Measurements from ENCODE around the gene TP53AIP1.

The TP53AIP1 gene, protein sequence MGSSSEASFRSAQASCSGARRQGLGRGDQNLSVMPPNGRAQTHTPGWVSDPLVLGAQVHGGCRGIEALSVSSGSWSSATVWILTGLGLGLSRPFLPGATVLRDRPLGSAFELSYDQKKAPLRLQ

DNA sequence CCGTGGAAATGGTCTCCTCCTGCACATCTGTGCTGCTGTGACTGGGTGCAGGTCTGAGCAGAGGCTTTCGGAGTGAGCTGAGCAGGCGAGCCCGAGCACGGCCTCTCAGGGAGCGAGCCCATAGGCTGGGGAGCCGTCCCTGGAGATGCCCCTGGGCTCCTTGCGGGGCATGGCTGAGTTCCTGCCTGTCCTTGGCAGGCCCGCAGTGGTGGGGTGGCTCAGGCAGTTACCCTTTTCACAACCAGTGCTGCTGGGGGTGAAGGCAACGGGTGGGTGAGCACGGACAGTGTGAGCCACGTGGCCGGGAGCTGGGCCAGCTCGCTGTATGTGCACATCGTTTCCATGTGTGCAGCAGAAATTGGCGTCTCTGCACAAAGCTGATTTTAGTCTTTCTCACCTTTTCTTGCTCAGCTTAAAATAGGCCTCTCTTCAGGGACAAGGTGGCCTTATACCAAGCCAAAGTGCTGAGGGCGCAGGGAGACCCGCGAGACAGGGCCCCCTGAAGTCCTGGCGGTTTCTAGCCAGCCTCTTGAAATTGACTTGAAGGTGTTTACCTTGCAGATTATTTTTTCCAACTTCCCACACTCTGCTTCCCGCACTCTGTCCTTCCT is at the start of gene TP53AIP1:
TP53AIP1 (minus strand) TSS at position 55 of the 611 bp plus-strand sequence. CDS start 5,053 bp downstream, outside the sequence.
- DNase-seq (ENCODE audit: low read depth in 2 of 2) = no peak

DNA sequence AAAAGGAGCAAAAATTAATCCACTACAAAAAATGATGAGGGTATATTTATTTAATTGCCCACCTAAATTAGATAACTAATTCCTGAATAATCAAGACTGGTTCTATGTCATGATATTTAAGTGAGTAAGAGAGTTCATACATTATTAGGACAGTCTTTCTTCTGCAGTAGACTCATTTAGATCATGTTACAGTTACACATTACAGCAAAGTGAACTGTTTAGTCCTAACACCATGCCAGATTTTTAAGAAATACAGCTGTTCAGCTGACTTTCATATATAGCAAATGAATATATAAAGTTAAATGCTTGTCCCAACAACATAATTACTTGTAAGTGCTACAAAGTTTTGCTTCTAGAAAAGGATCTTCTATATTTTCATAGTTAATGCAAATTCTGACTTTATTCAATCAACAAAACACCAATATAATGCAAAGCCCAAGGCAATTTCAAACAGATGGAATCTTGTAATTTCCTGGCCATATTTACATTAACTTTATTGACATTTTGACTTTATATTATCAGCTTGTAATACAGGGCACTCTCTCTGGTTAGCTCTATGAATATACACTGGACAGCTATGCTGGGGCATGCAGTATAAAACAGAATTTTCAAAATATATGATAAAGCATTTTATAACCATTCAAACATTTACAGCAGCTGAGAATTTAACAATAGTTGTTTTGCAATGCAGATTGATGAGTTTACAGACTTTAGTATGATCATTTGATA is 45.7 kb upstream of the TP53AIP1 start:
- DNase-seq (ENCODE audit: low read depth in 2 of 2) = no peak

DNA sequence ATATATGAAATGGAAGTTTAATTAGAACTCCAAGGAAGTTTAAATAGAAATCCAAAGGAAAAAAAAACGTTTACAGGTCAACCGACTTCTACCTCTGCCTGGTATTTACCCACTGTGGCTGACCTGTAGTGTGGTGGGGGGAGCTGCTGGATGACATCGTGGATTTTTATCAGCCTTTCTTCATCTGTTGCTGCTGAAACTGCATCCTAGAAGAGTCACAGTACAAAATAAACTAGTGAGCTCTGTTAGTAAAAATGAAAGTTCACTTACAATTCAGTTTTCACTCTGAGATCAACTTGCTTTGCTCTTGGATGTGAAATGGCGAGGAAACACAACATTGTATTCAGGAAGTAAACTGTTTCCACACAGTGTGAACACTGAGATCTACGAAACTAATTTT is 43.2 kb upstream of the TP53AIP1 start:
- DNase-seq (ENCODE audit: low read depth in 2 of 2) = no peak

DNA sequence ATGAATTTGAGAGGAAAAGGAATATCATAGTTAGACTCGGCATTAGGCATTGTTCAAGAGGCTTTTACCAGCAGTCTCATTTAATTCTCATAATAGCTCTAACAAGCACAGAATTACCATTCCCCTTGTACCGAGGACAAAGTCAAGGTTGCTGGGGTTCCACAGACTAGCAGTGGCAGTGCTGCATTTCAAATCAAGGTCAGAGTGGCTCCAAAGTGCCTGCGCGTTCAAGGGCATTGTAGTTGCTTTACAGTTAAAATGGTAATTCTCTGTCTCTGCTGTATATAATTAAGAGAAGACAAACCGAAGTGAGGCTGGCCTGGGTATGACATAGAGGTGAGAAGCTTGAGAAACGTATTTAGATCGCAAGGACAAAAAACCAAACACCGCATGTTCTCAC is 40.4 kb upstream of the TP53AIP1 start:
- DNase-seq (ENCODE audit: low read depth in 2 of 2) = no peak

DNA sequence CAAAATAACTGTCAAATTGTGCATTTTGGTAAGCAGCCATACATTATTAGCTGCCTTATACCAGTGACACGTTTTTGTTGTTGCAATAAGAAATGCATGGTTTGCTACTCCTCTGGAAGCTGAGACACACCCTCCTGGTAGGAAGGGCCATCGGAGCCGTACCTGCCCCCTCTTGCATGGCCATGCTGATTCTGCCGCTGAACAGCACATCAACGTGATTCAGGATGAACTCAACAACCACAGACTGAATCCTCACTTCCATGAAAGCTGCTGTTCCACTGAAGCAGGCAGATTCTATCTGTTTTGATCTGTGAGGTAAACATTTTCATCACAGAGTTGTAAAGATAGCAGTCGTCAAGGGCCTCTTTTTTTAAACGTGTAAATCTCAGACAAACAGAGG is 38.6 kb upstream of the TP53AIP1 start:
- DNase-seq (ENCODE audit: low read depth in 2 of 2) = no peak

DNA sequence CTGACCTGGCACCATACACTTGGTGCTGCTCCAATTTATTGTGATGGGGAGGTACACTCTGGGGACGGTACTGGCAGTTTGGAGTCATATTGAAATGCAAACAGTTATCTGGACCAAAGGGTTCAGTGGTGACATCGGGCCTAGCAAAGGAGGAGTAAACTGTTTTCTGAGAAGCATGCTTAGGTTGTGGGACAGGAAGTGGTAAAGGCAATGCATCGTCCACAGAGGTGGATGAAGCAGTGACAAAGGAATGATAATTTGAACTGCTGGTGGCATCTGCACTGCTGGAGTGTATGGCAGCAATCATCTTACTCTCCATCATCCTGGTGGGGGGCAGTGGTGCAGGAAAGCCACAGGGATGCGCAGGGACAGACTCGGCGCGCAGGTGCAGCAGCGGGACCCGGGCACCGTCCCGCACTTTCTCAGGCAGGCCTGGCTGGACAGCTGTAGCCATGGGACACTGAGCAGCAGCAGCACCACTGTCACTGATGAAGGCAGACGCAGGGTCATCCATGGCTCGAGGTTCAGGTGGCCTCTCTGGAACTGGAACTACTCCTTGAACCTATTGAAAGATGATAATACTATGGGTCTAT is 28.0 kb upstream of the TP53AIP1 start:
- DNase-seq (ENCODE audit: low read depth in 2 of 2) = no peak

DNA sequence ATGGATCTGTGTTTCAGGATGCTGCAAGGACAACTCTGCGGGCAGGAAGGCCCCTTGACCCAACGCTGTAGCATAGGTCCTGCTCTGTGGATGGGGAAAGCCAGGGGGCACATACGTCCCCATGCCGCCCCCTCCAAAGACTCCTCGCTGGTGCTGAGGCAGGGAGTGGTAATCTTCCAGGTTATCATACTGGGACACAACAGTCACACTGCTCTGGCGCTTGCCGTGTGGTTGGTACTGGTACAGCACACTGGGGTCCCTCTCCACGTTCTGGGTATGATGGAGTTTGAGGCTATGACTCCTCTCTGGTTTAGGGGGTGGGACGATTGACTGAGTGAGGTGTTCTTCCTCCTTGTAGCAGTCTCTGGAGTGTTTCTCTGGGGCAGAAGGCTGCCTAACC is 26.2 kb upstream of the TP53AIP1 start:
- no peak for DNase-seq (ENCODE audit: low read depth in 2 of 2)

DNA sequence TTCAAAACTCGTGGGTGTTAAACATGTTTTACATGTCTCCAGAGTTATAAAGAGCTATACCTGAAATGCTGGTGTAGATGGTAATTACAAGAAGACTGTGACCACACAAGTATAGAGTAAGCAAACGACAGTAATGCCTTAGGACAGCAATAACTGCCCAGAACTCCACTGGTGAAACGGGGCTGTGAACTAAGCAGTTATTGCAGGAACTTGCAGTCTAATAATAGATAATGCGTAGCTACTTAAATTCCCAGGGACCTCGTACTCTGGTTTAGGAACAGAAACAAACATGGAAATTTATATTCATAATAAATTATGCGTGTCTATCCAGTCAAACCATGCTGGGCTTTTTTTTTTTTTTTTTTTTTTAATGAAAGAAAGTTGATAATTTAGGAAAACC is 24.9 kb upstream of the TP53AIP1 start:
- DNase-seq (ENCODE audit: low read depth in 2 of 2) = no peak

DNA sequence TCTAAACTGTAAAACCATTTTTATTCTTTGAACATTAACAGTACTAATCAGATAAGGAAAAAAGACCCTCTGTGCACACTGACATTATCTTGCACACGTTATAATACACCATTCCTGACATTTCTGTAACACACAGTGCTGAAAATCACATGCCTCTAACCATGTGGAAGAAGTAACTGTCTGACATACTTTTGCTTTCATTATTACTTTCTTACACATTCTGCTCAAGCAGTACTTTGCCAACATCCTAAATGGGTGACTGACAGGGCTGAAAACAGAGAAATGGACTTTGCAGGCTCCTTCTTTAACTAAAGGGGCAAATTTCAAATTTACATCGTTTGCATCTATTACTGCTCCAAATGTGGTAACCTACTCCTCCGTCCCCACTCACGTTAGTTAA is 22.8 kb upstream of the TP53AIP1 start:
- no peak for DNase-seq (ENCODE audit: low read depth in 2 of 2)

DNA sequence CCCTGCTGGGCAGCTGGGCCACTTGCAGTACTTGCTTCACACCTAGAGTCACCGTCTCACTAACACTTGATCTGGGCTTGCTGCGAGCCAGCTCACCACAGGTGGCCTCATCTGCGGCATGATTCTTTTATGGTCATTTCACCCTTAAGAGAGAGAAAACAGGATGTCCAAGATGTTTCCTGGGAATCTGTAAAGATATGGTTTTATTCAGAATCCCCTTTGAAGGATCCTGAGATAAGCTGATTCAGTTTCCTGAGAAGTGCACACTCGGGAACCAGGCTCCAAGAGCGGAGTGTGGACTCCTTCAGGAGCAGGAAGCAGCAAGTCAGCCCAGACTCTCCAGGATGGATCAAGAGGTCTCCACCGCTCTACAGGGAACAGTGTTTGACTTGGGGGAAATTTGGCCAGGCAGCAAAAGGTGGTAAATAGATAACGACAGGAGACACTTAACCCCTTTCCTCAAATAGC is 21.8 kb upstream of the TP53AIP1 start:
- no peak for DNase-seq (ENCODE audit: low read depth in 2 of 2)

DNA sequence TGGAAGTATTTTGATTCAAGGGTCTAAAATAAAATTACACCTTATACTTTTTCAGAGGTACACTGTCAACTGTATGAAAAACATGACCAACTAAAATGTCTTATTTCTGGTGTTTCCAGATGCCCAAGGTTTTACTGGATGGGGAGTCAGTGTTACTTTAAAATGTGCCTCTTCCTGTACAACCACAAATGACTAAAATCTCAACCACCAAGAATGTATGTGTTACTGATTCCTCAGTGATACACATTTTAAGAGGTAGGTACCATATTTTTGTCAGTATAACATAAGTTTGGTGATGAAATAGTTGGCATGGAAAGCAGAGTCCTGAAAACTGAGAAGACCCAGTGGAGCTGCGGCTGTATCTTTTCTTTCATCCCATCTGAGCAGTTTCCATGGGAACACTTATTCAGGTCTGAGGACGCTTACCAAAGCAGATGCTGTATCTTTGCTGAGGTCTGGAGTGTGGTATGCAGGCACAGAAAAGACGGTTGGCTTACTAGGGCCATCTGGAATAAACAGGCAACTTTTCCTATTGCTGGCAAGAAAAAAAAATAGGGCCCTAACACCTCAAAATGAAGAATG is 21.2 kb upstream of the TP53AIP1 start:
- no peak for DNase-seq (ENCODE audit: low read depth in 2 of 2)

DNA sequence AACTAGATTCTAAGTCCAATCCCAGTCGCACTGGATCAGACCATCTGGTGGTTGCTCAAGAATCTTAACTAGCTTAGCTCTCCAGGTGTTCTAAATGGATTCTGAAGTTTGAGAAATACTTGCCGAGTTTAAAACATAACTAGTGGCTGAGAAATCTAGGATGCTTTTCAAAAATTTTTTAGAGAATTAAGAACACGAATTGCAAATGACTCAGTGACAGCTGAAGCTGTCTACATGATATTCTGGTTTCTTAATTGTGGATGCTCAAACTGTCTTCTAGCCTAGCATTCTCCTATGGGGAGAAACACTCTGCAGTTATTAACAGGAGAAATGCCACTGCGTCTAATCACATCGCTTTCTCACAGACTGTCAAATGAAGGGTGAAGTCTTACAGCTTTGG is 20.2 kb upstream of the TP53AIP1 start:
- no peak for DNase-seq (ENCODE audit: low read depth in 2 of 2)

DNA sequence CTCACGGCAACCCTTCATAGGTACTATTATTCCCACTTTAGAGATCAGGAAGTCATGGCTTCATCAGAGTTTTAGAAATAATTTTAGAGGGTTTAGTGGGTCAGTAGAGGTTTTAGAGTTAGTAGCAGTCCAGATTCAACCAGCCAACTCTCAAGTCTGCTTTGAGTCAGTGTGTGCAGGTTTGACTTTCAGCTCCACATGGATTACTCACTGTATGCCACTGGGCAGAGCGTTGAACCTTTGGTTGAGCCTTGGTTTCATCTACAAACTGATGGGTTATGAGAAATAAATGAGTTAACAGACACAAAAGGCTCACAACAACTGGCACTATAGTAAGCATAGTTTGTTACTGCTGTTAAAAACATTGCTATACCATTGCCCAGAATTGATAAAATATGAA is 19.0 kb upstream of the TP53AIP1 start:
- no peak for DNase-seq (ENCODE audit: low read depth in 2 of 2)

DNA sequence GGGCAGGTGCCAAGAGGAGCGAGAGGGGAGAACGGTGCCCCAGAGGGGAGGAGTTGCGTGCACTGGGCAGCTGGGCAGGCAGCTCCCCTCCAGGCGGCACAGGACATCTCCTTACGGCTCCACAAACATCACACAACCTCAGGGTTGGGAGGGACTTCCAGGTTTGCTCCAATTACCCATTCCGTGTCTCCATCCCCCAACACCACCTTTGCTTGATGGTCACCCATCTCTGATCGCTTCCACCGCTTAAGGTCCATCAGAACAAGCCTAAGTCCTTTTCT is 14.5 kb upstream of the TP53AIP1 start:
- no peak for DNase-seq (ENCODE audit: low read depth in 2 of 2)

DNA sequence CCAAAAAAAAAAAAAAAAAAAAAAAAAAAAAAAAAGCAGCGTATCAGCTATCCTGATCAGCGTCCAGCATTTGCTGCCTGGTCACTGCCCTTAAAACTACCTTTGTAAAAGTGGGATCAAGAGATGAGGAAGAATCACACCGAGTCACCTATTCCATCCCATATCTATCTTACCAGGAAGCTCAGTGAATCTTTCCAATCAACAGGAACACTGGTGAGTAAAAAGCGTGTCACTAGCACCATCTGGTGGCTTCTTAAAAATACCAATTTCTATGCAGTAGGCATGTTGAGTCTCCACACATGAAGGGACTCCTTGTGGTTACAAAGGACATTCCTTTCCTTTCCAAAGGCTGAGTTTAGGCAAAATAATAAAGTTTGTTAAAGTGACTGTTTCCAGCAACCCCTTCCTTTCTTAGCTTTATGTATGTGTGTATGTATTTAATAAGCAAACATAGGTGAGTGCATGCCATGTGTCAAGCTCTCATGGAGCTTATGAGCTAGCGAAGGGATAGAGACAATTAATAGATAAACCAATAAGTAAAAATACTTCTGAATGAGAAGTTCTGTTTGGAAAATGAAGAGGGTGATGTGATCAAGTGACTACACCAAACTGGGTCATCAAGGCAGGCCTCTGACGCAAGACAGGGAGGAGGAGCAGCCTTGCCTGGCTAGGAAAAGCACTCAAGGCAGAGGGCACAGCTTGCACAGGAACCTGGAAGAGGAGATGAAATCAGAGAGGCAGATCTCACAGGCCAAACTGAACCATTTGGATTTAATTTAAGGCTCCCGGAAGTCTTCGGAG is 13.9 kb upstream of the TP53AIP1 start:
- peak in 1 of 2 donors; percentile 11 for DNase-seq (ENCODE audit: low read depth in 2 of 2)

DNA sequence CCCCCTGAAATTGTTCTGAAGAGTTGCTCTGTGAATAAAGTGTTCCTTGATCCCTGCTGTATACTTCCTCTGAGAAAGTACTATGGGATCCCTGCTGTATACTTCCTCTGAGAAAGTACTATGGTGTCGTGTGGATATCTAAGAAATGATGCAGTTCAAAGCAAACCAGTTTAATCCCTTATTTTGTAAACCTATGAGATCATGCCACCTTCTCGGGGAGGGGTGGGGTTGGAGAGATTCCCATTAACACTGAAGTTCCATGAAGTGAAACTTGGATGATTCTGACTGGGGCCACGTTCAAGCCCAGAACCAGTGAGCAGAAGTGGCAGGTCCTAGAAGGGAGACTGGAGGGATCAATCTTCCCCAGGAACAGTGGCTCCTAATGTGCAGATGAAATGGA is 13.0 kb upstream of the TP53AIP1 start:
- DNase-seq (ENCODE audit: low read depth in 2 of 2) = no peak

DNA sequence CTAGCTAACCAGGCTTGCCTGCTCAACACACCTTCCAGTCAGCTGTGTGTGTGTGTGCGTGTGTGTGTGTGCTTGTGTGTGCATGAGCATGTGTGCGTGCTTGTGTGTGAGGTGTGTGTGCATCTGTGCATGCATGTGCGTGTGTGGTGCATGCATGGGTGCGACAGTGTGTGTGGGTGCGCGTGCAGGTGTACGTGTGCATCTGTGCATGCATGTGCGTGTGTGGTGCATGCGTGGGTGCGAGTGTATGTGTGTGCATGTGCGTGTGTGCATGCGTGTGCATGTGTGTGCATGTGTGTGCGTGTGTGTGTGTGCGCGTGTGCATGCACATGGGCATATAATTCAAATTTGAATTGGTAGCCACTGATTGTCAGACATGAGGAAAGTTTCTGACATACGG is 10.5 kb upstream of the TP53AIP1 start:
- no peak for DNase-seq (ENCODE audit: low read depth in 2 of 2)

DNA sequence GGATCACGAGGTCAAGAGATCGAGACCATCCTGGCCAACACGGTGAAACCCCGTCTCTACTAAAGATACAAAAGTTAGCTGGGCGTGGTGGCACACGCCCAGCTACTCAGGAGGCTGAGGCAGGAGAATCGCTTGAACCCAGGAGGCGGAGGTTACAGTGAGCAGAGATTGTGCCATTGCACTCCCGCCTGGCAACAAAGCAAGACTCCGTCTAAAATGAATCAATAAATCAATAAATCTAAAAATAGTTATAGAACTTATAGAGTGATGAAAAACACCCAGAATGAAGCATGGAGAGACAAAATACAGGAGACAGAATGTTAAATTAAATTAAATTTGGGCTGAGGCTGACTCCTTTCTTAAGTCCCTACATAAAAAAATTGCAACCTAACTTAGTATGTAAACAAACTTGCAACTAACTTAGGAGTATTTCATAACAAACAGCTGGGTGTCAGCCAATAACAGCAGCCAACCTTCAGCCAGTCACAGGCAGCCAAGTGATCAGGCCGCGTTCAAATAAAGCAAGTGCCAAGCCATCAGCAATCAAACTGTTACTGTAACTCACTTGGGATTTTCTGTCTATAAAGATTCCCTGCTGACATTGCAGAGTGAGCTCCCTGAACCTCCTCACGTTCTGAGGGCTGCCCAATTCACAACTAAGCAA is 7.3 kb upstream of the TP53AIP1 start:
- no peak for DNase-seq (ENCODE audit: low read depth in 2 of 2)

DNA sequence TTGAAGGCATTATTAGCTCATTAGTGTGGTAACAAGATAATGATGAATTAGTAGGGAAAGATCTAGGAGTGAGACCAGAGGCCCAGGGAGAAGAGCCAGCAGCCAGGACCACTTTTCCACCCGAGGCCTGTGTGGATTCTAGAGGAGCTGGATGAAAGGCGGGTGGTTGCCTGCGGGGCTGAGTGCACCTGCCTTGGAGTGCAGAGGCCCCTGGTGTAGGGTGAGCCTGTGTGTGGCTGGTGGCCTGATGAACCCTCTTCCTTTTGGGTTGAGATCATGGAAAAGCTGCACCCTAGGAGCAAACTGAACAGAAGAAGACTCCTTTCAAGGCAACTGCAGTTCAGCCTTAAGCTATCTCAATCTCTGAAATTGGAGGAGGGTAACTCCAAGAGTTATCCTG is 5.9 kb upstream of the TP53AIP1 start:
- no peak for DNase-seq (ENCODE audit: low read depth in 2 of 2)

DNA sequence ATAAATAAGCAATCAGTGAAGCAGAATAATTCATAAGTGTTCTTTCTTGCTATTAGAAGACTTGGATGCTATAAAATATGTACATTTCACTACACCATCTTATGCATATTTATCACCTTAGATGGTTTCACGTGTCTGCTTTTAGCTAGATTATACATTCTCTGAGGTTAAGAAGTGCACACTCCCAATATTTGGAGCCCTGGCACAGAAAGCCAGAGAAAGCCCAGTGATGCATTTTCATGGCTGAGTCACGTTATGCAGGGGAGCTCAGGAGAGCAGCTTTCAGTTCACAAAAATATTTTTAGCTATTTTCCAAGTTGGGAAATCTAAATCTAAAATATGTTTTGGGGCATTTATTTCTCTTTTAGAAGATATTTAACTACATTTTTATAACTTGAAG is 5.1 kb upstream of the TP53AIP1 start:
- DNase-seq (ENCODE audit: low read depth in 2 of 2) = no peak

DNA sequence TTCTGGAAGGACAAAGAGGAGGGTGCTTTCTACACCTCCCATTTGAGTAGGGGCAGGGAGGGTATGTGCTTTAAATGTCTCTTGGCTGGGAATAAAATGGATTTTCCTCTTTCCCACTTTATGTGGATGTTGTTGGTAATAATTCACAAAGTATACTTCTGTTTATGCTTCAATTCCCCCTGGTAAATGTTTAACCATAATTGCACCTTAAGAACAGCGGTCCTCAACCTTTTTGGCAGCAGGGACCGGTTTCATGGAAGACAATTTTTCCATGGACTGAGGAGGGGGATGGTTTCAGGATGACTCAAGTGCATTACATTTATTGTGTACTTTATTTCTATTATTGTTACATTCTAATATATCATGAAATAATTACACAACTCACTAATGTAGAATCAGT is 4.0 kb upstream of the TP53AIP1 start:
- DNase-seq (ENCODE audit: low read depth in 2 of 2) = no peak

All from stimulated activated CD4-positive, alpha-beta T cell treated with anti-CD3 and anti-CD28 coated beads, Interleukin-4, amount 100 ng/mL, for 48 hours (primary cell).